CD4-positive, alpha-beta T cell treated with Interleukin-6 at 100 ng/mL for 8 hours (primary cell): Measurements from ENCODE around the gene DPCD.

ENCODE experiments used
- DNase-seq: peaks from one replicate; pipeline ENCODE4 v3.0.0-alpha.2; 2020; ENCODE audit warnings: mixed read lengths, low spot score

DPCD gene

GRCh38 chr10:101587725-101588653, at the start of gene DPCD, which contains the start of gene POLL:
Gene DPCD (plus strand): TSS chr10:101588321. CDS start chr10:101588337, 16 bp downstream.
Gene POLL (minus strand): TSS chr10:101588257. CDS start chr10:101587360, 897 bp downstream.
- DNase-seq: peak; percentile 89

GRCh38 chr10:101538446-101538845, 49.7 kb upstream of the DPCD start:
- no peak for DNase-seq

- DNase-seq: no peak
These were observed 42.2 kb upstream of the DPCD start for GRCh38 chr10:101545898-101546297.

- no peak for DNase-seq
These were observed 37.2 kb upstream of the DPCD start for GRCh38 chr10:101550965-101551364.

GRCh38 chr10:101552442-101552841, 35.7 kb upstream of the DPCD start:
- no peak for DNase-seq

- DNase-seq: no peak
These were observed 30.6 kb upstream of the DPCD start for GRCh38 chr10:101557541-101557940.

GRCh38 chr10:101558204-101558603, 29.9 kb upstream of the DPCD start:
- DNase-seq: no peak

GRCh38 chr10:101558671-101559595, 29.2 kb upstream of the DPCD start:
- no peak for DNase-seq

GRCh38 chr10:101559596-101560297, 28.4 kb upstream of the DPCD start:
- no peak for DNase-seq

- DNase-seq: no peak
These were observed 27.6 kb upstream of the DPCD start for GRCh38 chr10:101560298-101561067.

- DNase-seq: no peak
These were observed 26.8 kb upstream of the DPCD start for GRCh38 chr10:101561068-101561915.

GRCh38 chr10:101562231-101562630, 25.9 kb upstream of the DPCD start:
- DNase-seq: no peak

GRCh38 chr10:101563007-101563406, 25.1 kb upstream of the DPCD start:
- no peak for DNase-seq

GRCh38 chr10:101563497-101564040, 24.6 kb upstream of the DPCD start:
- DNase-seq: no peak

GRCh38 chr10:101564490-101564991, 23.6 kb upstream of the DPCD start:
- no peak for DNase-seq

- no peak for DNase-seq
These were observed 22.7 kb upstream of the DPCD start for GRCh38 chr10:101565370-101565900.

- no peak for DNase-seq
These were observed 22.2 kb upstream of the DPCD start for GRCh38 chr10:101565936-101566332.

- no peak for DNase-seq
These were observed 21.6 kb upstream of the DPCD start for GRCh38 chr10:101566333-101567164.
